ENCODE data around the gene GRAP2. TPM values are rescaled to one million over a fixed set of nuclear protein-coding genes. Genes with fewer than 3 reads are reported as not detected.
A peak's percentile ranks its signal among the peaks of the same experiment; 100 is the strongest.

Gene GRAP2
- total RNA-seq, 1 experiment from 2014 or later = 0.12 TPM

DNA sequence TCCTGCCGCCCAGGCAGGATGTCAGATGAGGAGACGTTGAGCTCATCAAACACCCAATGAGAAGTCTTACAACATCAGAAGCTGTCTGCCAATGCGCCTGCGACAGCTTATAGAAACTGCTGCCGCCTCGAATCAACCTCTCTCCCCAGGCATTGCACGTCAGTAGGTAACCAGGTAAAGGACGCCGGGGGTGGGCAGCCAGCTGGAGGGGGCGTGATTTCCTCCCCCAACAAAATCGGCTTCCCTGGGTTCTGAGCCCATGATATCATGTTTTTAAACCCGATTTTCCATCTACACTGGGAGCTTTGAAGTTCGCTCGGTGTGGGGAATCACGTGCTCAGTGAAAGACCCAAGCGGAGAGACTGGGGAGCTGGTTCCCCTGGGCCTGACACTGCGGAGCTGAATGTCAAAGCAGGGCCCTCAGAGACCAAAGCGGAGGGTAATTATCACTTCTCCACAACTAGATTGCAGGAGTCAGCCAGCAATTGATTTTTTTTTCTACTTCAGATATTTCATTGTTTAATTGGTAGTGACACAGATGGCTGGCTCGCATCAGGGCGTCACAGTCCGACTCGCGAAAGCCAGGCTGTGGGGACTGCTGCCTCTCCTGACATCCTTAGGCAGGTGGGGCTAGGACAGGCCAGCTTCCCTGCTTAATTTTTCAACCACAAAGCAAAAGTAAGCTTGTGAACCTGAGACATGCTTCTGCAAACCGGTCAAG is 109.2 kb downstream of the GRAP2 start:
- intact Hi-C loops (cut with micrococcal nuclease) = no loop called here
- Mint-ChIP-seq H3K27ac (ENCODE audit: low read depth, unreplicated experiment) (peak overlapping the region; percentile 59), H3K4me1 (ENCODE audit: insufficient read depth, unreplicated experiment) (peaks cover 39% of the 10 kb centered on the region), H3K4me3 (ENCODE audit: unreplicated experiment) (no peak overlapping the region), H3K36me3 (ENCODE audit: insufficient read depth, unreplicated experiment) (peaks cover 14% of the 10 kb centered on the region), H3K9me3 (ENCODE audit: unreplicated experiment) (no peaks in the 10 kb centered on the region), H3K27me3 (ENCODE audit: insufficient read depth, unreplicated experiment) (no peaks in the 10 kb centered on the region)
- CTCF ChIA-PET = interaction anchor here (0.6 to 3.2 kb wide), 7 partner anchors 9 to 838 kb away, joined by 3 to 13 read pairs (median 5); no protein-coding TSS in a partner anchor
- POLR2A ChIA-PET = interaction anchor here (0.9 to 2.0 kb wide), 8 partner anchors 11 to 44 kb away, joined by 3 to 6 read pairs (median 4); partner anchors contain the start of gene FAM83F
- no peak for DNase-seq (ENCODE audit: unreplicated experiment)
- no TSS peak for BruUV-seq (replicated peaks)
- TF ChIP-seq, protein P1, sequence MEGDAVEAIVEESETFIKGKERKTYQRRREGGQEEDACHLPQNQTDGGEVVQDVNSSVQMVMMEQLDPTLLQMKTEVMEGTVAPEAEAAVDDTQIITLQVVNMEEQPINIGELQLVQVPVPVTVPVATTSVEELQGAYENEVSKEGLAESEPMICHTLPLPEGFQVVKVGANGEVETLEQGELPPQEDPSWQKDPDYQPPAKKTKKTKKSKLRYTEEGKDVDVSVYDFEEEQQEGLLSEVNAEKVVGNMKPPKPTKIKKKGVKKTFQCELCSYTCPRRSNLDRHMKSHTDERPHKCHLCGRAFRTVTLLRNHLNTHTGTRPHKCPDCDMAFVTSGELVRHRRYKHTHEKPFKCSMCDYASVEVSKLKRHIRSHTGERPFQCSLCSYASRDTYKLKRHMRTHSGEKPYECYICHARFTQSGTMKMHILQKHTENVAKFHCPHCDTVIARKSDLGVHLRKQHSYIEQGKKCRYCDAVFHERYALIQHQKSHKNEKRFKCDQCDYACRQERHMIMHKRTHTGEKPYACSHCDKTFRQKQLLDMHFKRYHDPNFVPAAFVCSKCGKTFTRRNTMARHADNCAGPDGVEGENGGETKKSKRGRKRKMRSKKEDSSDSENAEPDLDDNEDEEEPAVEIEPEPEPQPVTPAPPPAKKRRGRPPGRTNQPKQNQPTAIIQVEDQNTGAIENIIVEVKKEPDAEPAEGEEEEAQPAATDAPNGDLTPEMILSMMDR (IDR thresholded peaks at IDR 0.05; ENCODE audit: unreplicated experiment) = no peak

DNA sequence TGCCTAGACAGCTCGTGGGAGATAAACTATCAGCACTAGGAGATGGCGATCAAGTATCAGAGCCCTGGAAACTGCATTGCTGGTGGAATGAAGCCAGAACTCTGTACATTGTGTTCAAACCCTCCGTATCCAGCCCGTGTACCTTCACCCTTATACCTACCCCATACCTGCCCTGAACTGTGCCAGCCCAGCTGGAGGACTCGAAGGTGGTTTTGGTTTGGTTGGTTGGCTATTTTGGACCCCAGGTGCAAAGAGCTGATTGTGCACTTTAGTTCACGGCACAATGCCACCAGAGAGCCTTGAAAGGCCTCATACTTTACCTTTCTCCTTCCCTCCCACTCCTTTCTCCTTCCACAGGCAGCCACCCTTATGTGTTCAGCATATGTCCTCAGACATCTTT is 109.9 kb downstream of the GRAP2 start:
- TF ChIP-seq, protein P1 (IDR thresholded peaks at IDR 0.05; ENCODE audit: unreplicated experiment) = no peak
- Mint-ChIP-seq H3K4me3 (ENCODE audit: unreplicated experiment) (no peak overlapping the region), H3K4me1 (ENCODE audit: insufficient read depth, unreplicated experiment) (peaks cover 36% of the 10 kb centered on the region), H3K36me3 (ENCODE audit: insufficient read depth, unreplicated experiment) (peaks cover 11% of the 10 kb centered on the region), H3K27ac (ENCODE audit: low read depth, unreplicated experiment) (no peak overlapping the region), H3K9me3 (ENCODE audit: unreplicated experiment) (no peaks in the 10 kb centered on the region), H3K27me3 (ENCODE audit: insufficient read depth, unreplicated experiment) (no peaks in the 10 kb centered on the region)
- DNase-seq (ENCODE audit: unreplicated experiment) = no peak
- BruUV-seq (replicated peaks) = no TSS peak
- ChIA-PET POLR2A (interaction anchor here (1.2 to 1.4 kb wide), 3 partner anchors 12 to 15 kb away, joined by 3 to 5 read pairs (median 4); no protein-coding TSS in a partner anchor), CTCF (interaction anchor here (0.7 to 3.2 kb wide), 5 partner anchors 11 to 476 kb away, joined by 4 to 13 read pairs (median 5); no protein-coding TSS in a partner anchor)
- intact Hi-C loops (cut with micrococcal nuclease) = no loop called here

DNA sequence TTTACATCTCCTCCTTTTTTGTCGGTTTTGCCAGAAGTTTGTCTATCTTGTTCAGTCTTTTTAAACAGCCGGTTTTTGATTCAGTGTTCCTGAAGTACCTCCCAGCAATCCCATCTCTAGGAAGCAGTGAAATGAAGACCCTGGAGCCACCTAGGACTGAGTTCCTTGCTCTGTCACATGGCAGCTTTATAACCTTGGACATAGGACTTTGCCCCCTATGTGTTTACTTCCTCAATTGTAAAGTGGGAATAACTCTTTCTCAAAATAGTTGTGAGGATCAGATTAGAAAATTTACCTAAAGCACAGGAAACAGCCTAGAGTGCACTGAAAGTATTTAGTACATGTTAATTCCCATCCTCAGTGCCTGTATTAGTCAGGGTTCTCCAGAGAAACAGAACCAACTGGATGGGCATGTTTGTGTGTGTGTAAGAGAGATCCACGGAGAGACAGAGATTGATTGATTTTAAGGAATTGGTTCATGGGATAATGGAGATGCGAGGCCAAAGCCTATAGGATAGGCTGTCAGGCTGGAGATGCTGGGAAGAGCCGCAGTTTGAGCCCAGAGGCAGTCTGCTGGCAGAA is 113.9 kb downstream of the GRAP2 start:
- TF ChIP-seq, protein P1 (IDR thresholded peaks at IDR 0.05; ENCODE audit: unreplicated experiment) = no peak
- ChIA-PET POLR2A (no interaction called here), CTCF (no interaction called here)
- no peak for DNase-seq (ENCODE audit: unreplicated experiment)
- Mint-ChIP-seq H3K27me3 (ENCODE audit: insufficient read depth, unreplicated experiment) (no peaks in the 10 kb centered on the region), H3K4me1 (ENCODE audit: insufficient read depth, unreplicated experiment) (peaks cover 11% of the 10 kb centered on the region), H3K36me3 (ENCODE audit: insufficient read depth, unreplicated experiment) (peaks cover 23% of the 10 kb centered on the region), H3K27ac (ENCODE audit: low read depth, unreplicated experiment) (no peak overlapping the region), H3K9me3 (ENCODE audit: unreplicated experiment) (no peaks in the 10 kb centered on the region), H3K4me3 (ENCODE audit: unreplicated experiment) (no peak overlapping the region)
- no TSS peak for BruUV-seq (replicated peaks)
- intact Hi-C loops (cut with micrococcal nuclease) = no loop called here

DNA sequence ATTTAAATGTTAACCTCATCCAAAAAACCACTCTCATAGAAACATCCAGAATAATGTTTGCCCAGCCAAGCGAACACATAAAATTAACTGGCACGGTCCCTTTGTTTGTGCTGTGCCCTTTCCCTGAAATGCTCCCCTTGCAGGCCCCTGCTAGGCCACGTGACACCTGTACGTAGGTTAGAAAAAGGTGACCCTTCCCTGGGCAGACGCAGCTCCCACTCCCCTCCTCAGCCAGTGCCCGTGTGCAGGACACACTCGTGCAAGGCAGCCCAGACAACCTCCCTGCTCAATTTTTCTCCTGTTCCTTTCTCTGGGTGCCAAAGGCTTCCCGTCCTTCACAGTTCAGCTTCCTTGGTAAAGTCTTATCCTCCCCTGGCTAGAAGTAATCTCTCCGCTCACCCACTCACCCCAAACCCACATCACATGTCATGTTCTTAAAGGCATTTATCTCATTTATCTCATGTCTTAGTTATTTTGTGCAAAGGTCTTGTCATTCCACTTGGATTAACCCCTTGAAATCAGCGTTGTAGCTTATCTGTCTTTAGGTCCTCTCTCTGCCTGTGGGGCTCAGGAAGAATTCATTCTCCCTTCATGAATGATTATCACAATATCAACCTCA is 114.6 kb downstream of the GRAP2 start:
- Mint-ChIP-seq H3K9me3 (ENCODE audit: unreplicated experiment) (no peaks in the 10 kb centered on the region), H3K36me3 (ENCODE audit: insufficient read depth, unreplicated experiment) (peaks cover 24% of the 10 kb centered on the region), H3K27ac (ENCODE audit: low read depth, unreplicated experiment) (peak overlapping the region; percentile 83), H3K4me3 (ENCODE audit: unreplicated experiment) (no peak overlapping the region), H3K4me1 (ENCODE audit: insufficient read depth, unreplicated experiment) (peaks cover 9% of the 10 kb centered on the region), H3K27me3 (ENCODE audit: insufficient read depth, unreplicated experiment) (no peaks in the 10 kb centered on the region)
- POLR2A ChIA-PET = interaction anchor here (0.8 to 1.4 kb wide), 2 partner anchors 14 to 25 kb away, joined by 3 to 4 read pairs; no protein-coding TSS in a partner anchor
- DNase-seq (ENCODE audit: unreplicated experiment) = no peak
- BruUV-seq (replicated peaks) = no TSS peak
- CTCF ChIA-PET = interaction anchor here (0.5 to 1.8 kb wide), 4 partner anchors 10 to 92 kb away, joined by 3 to 16 read pairs (median 4); no protein-coding TSS in a partner anchor
- intact Hi-C loops (cut with micrococcal nuclease) = no loop called here
- TF ChIP-seq, protein P1 (IDR thresholded peaks at IDR 0.05; ENCODE audit: unreplicated experiment) = no peak
